B cell (primary cell): ENCODE results near the gene IL12B. TPM values are rescaled to one million over a fixed set of nuclear protein-coding genes. Genes with fewer than 3 reads are reported as not detected.
"Not testable (repeated sequence)": the region's sequence is repeated elsewhere in the genome, so short reads cannot be mapped to it uniquely, and the experiment has no call there.

Source experiments
- ATAC-seq: fragments of 200-7000 bp; cut with Tn5 transposase; one replicate; pipeline ENCODE4 v1.10.0; 2021; ENCODE audit warnings: low read depth, mild to moderate bottlenecking, moderate number of reproducible peaks, moderate library complexity
- CTCF ChIA-PET: fragments of 350-600 bp; sonication (Branson Sonifier 250); formaldehyde crosslinking; loops from one replicate; lab custom pipeline; 2021; ENCODE audit warnings: antibody characterized with exemption, inconsistent platforms; lab: Charles Lee
- POLR2A ChIA-PET: fragments of 350-600 bp; sonication (Branson Sonifier 250); formaldehyde crosslinking; loops from one replicate; lab custom pipeline; 2021; ENCODE audit warnings: antibody characterized with exemption; lab: Charles Lee
- DNase-seq: peaks from one replicate; pipeline ENCODE4 v3.0.0; 2013
- H2AFZ ChIP-seq: 2 replicates; pipeline ENCODE4 v1.6.1; 2012; ENCODE audit warnings: mild to moderate bottlenecking, low read depth, low read length; ENCODE audit not compliant: insufficient read depth, poor library complexity, severe bottlenecking
- H3K27ac ChIP-seq, 2 donors: 1 replicate in 1 of 2; 2 replicates in 1 of 2; pipeline ENCODE4 v1.5.1; 2012 to 2013; ENCODE audit warnings: low read length in 2 of 2, mild to moderate bottlenecking in 2 of 2, moderate library complexity in 1 of 2
- H3K27me3 ChIP-seq, 4 experiments: fragments of 200-600 bp in 1 of 4; sonication (generic) in 1 of 4; replicated peaks in 1 of 4; 1 replicate in 2 of 4; 2 replicates in 2 of 4; pipeline versions ENCODE4 v1.6.1 to v1.7.0; 2013 to 2016; ENCODE audit warnings: low read length in 3 of 4, mild to moderate bottlenecking in 2 of 4, mixed read lengths in 1 of 4, moderate library complexity in 1 of 4; ENCODE audit not compliant: insufficient read depth in 4 of 4, control insufficient read depth in 3 of 4; ENCODE audit errors: control extremely low read depth in 1 of 4
- H3K36me3 ChIP-seq, 2 experiments: replicated peaks in 1 of 2; 1 replicate in 1 of 2; 2 replicates in 1 of 2; pipeline versions ENCODE4 v1.6.1 to v1.7.1; 2013; ENCODE audit warnings: low read length in 1 of 2; ENCODE audit not compliant: insufficient read depth in 2 of 2, control insufficient read depth in 1 of 2; ENCODE audit errors: control extremely low read depth in 1 of 2, extremely low read depth in 1 of 2
- H3K4me1 ChIP-seq, 2 donors: fragments of 200-600 bp in 1 of 2; sonication (generic) in 1 of 2; 1 replicate in 1 of 2; 2 replicates in 1 of 2; pipeline versions ENCODE4 v1.5.1 to v1.6.1; 2013 to 2017; ENCODE audit warnings: low read length in 2 of 2; ENCODE audit not compliant: control insufficient read depth in 2 of 2, insufficient read depth in 2 of 2
- H3K4me2 ChIP-seq: replicated peaks from 2 replicates; pipeline ENCODE3; 2012; ENCODE audit warnings: mild to moderate bottlenecking, low read depth, low read length; ENCODE audit not compliant: poor library complexity, severe bottlenecking
- H3K4me3 ChIP-seq, 5 experiments: fragments of 200-600 bp in 1 of 5; sonication (generic) in 1 of 5; 1 replicate in 3 of 5; 2 replicates in 2 of 5; pipeline versions ENCODE4 v1.5.1 to v1.7.0; 2011 to 2016; ENCODE audit warnings: low read length in 4 of 5, mild to moderate bottlenecking in 4 of 5, low read depth in 2 of 5, control low read depth in 1 of 5, moderate library complexity in 1 of 5; ENCODE audit not compliant: insufficient read depth in 1 of 5; ENCODE audit errors: control extremely low read depth in 1 of 5, extremely low read depth in 1 of 5
- H3K79me2 ChIP-seq: fragments of 200-600 bp; sonication (generic); one replicate; pipeline ENCODE4 v1.6.0; 2016; ENCODE audit warnings: low read length; ENCODE audit not compliant: control insufficient read depth, insufficient read depth
- H3K9ac ChIP-seq: fragments of 200-600 bp; sonication (generic); 2 replicates; pipeline ENCODE4 v1.6.1; 2017; ENCODE audit warnings: mild to moderate bottlenecking, low read length, moderate library complexity
- H3K9me3 ChIP-seq, 3 donors: one replicate each; pipeline versions ENCODE4 v1.6.1 to v1.7.1; 2013; ENCODE audit warnings: low read length in 2 of 3; ENCODE audit not compliant: control insufficient read depth in 2 of 3, insufficient read depth in 1 of 3; ENCODE audit errors: control extremely low read depth in 1 of 3
- H4K20me1 ChIP-seq: 2 replicates; pipeline ENCODE4 v1.6.0; 2012; ENCODE audit warnings: mild to moderate bottlenecking, low read length; ENCODE audit not compliant: insufficient read depth, control insufficient read depth, poor library complexity, severe bottlenecking
- H3K27ac Mint-ChIP-seq: one replicate; pipeline ENCODE4 v1.8.0; 2021; ENCODE audit warnings: mixed read lengths
- H3K27me3 Mint-ChIP-seq: one replicate; pipeline ENCODE4 v1.8.0; 2021; ENCODE audit warnings: mixed read lengths
- H3K4me1 Mint-ChIP-seq: one replicate; pipeline ENCODE4 v1.8.0; 2021; ENCODE audit warnings: mixed read lengths
- H3K4me3 Mint-ChIP-seq: one replicate; pipeline ENCODE4 v1.8.0; 2021; ENCODE audit warnings: mixed read lengths
- H3K9me3 Mint-ChIP-seq: one replicate; pipeline ENCODE4 v1.8.0; 2022; ENCODE audit warnings: mixed read lengths; ENCODE audit not compliant: insufficient read depth
- CTCF ChIP-seq: fragments of 200-600 bp; IDR thresholded peaks from one replicate; pipeline ENCODE4 v1.8.0; 2022; ENCODE audit warnings: antibody characterized with exemption, mild to moderate bottlenecking
- EZH2 ChIP-seq: IDR thresholded peaks from 2 replicates; pipeline ENCODE4 v1.6.1; 2012; ENCODE audit warnings: borderline replicate concordance, low read depth, mild to moderate bottlenecking, moderate library complexity, low read length; ENCODE audit not compliant: insufficient read depth, poor library complexity, severe bottlenecking
- WGBS: methylation state at CpG from one replicate; pipeline ENCODE4 v1.1.5; 2013; ENCODE audit warnings: missing lambda C conversion rate; ENCODE audit not compliant: insufficient coverage; 5-methylcytosine and 5-hydroxymethylcytosine counted together
- intact Hi-C: fragments of 100-400 bp; cut with micrococcal nuclease; formaldehyde crosslinking; loops from one replicate; pipeline ENCODE4 v1.10.0; 2022
- polyA plus RNA-seq: library from polyadenylated mRNA; depleted of rRNA; stranded (reverse); fragments of >200 nt; gene quantifications from 2 replicates; pipeline ENCODE4 v1.2.3, GENCODE V29; 2012
- total RNA-seq, 2 donors: library from RNA; stranded (reverse); fragments of 120-200 nt in 1 of 2; gene quantifications; 1 replicate in 1 of 2; 2 replicates in 1 of 2; pipeline versions ENCODE4 v1.2.3 to v1.2.4, GENCODE V29; 2013 to 2022

The IL12B gene
- total and polyA plus RNA-seq, 2 donors (not counting 1 experiment from before 2014, with no cell fraction given), result 0.15 to 0.17 TPM

- H4K20me1 ChIP-seq, H3K27me3 Mint-ChIP-seq, H3K36me3 ChIP-seq, H3K9me3 Mint-ChIP-seq, H3K4me1 ChIP-seq, H3K9ac ChIP-seq, intact Hi-C loops, H3K79me2 ChIP-seq, POLR2A ChIA-PET, ATAC-seq, CTCF ChIA-PET, H3K4me1 Mint-ChIP-seq, H2AFZ ChIP-seq, H3K4me3 Mint-ChIP-seq, H3K4me3 ChIP-seq, H3K9me3 ChIP-seq, DNase-seq, H3K27ac ChIP-seq, H3K27ac Mint-ChIP-seq, H3K4me2 ChIP-seq, H3K27me3 ChIP-seq: not testable (repeated sequence)
- WGBS, result 100% methylated on average over 4 of the region's 5 CpGs
Measured at GRCh38 chr5:159366776-159367175, 36.5 kb upstream of the IL12B start.

DNA sequence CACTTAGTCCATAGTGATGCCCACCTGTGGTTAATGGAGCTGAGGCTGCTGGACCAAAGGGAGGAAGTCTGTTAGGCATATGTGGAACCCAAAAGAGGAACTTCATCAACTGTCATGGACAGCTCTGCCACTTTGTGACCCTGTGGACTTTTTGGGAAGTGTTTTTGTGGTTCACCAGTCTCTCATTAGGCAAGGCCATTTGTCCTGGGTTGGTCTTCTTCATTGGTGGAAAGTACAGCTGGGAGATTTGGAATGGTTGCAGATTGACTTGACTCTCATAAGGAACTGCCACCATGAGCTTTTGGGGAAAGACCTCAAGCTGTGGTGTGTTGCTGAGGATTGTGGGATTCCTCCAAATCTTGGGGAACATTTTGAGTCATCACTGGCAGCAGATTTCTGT is 31.9 kb upstream of the IL12B start:
- Mint-ChIP-seq H3K9me3 (no peaks in the 10 kb centered on the region), H3K27me3 (no peaks in the 10 kb centered on the region), H3K4me3 (no peak overlapping the region), H3K4me1 (peaks cover 18% of the 10 kb centered on the region), H3K27ac (peak overlapping the region; percentile 44)
- Histone ChIP-seq H4K20me1 (no peaks in the 10 kb centered on the region), H3K27ac (no peak overlapping the region), H3K4me2 (no peak overlapping the region), H3K4me3 (no peak overlapping the region), H3K79me2 (no peaks in the 10 kb centered on the region), H2AFZ (no peak overlapping the region), H3K4me1 (peaks cover 5 to 9% of the 10 kb centered on the region in 2 donors), H3K36me3 (no peaks in the 10 kb centered on the region), H3K9me3 (peaks cover 0 to 5% (median 0%) of the 10 kb centered on the region in 3 donors), H3K9ac (no peak overlapping the region), H3K27me3 (peaks cover 0 to 2% (median 0%) of the 10 kb centered on the region in 4 experiments)
- CTCF ChIA-PET, result no interaction called here
- no peak for TF ChIP-seq CTCF
- no peak for TF ChIP-seq EZH2
- ATAC-seq (no peak), DNase-seq (no peak)
- intact Hi-C loops, result no loop called here
- POLR2A ChIA-PET, result no interaction called here

GRCh38 chr5:159359871-159360270 is 29.6 kb upstream of the IL12B start:
- intact Hi-C loops, H3K27me3 ChIP-seq: not testable (repeated sequence)
- CTCF ChIA-PET, result interaction anchor here (1.5 kb wide), 2 partner anchors 26 to 74 kb away, joined by 3 to 4 read pairs; no protein-coding TSS in a partner anchor

More at GRCh38 chr5:159359871-159360270, 29.6 kb upstream of the IL12B start:
- ATAC-seq, H3K9me3 Mint-ChIP-seq, H3K79me2 ChIP-seq, H3K27me3 Mint-ChIP-seq, H3K4me3 Mint-ChIP-seq, H2AFZ ChIP-seq, H3K27ac ChIP-seq, DNase-seq, H4K20me1 ChIP-seq, H3K4me3 ChIP-seq, H3K9ac ChIP-seq, H3K36me3 ChIP-seq, H3K27ac Mint-ChIP-seq, H3K4me2 ChIP-seq, H3K9me3 ChIP-seq, POLR2A ChIA-PET, H3K4me1 ChIP-seq: not testable (repeated sequence)
- no CpG with 5 or more reads among the region's 7 CpGs for WGBS
- H3K4me1 Mint-ChIP-seq, result peaks cover 18% of the 10 kb centered on the region
